Endodermal cell (in vitro differentiated cells): ENCODE results near the gene TMSB10. TPM values are rescaled to one million over a fixed set of nuclear protein-coding genes. Genes with fewer than 3 reads are reported as not detected.
"Not testable (repeated sequence)": the region's sequence is repeated elsewhere in the genome, so short reads cannot be mapped to it uniquely, and the experiment has no call there.

Experiments
- DNase-seq: peaks from one replicate; pipeline ENCODE4 v3.0.0-alpha.2; 2017
- H3K27ac ChIP-seq: 2 replicates; pipeline ENCODE4 v1.5.1; 2013; ENCODE audit warnings: mild to moderate bottlenecking, low read depth, low read length, moderate library complexity
- H3K27me3 ChIP-seq: 2 replicates; pipeline ENCODE4 v1.6.1; 2013; ENCODE audit warnings: mild to moderate bottlenecking, low read length, moderate library complexity; ENCODE audit not compliant: insufficient read depth, control insufficient read depth, poor library complexity, severe bottlenecking
- H3K36me3 ChIP-seq: 2 replicates; pipeline ENCODE4 v1.7.0; 2013; ENCODE audit warnings: mild to moderate bottlenecking, low read length, moderate library complexity; ENCODE audit not compliant: control insufficient read depth, insufficient read depth
- H3K4me1 ChIP-seq: one replicate; pipeline ENCODE4 v1.7.0; 2013; ENCODE audit warnings: low read length; ENCODE audit not compliant: control insufficient read depth, insufficient read depth
- H3K4me3 ChIP-seq: 2 replicates; pipeline ENCODE4 v1.5.1; 2013; ENCODE audit warnings: mild to moderate bottlenecking, low read length, moderate library complexity
- H3K9ac ChIP-seq: 2 replicates; pipeline ENCODE4 v1.6.1; 2013; ENCODE audit warnings: mild to moderate bottlenecking, low read length, moderate library complexity; ENCODE audit not compliant: poor library complexity, severe bottlenecking; ENCODE audit errors: extremely low read depth
- H3K9me3 ChIP-seq: 2 replicates; pipeline ENCODE4 v1.6.1; 2013; ENCODE audit warnings: mild to moderate bottlenecking, low read length, moderate library complexity; ENCODE audit not compliant: control insufficient read depth
- H3K27ac Mint-ChIP-seq: 2 replicates; pipeline ENCODE4 v1.8.0; 2020; ENCODE audit warnings: mixed read lengths
- H3K27me3 Mint-ChIP-seq: 2 replicates; pipeline ENCODE4 v1.8.0; 2021; ENCODE audit warnings: mild to moderate bottlenecking, mixed read lengths; ENCODE audit not compliant: insufficient read depth
- H3K36me3 Mint-ChIP-seq: 2 replicates; pipeline ENCODE4 v1.8.0; 2020; ENCODE audit warnings: low read depth, mixed read lengths
- H3K4me1 Mint-ChIP-seq: 2 replicates; pipeline ENCODE4 v1.8.0; 2020; ENCODE audit warnings: mixed read lengths
- H3K4me3 Mint-ChIP-seq: 2 replicates; pipeline ENCODE4 v1.8.0; 2020; ENCODE audit warnings: mild to moderate bottlenecking, moderate library complexity, mixed read lengths
- H3K9me3 Mint-ChIP-seq: 2 replicates; pipeline ENCODE4 v1.8.0; 2020; ENCODE audit warnings: mild to moderate bottlenecking, mixed read lengths
- CTCF ChIP-seq: fragments of 200-600 bp; sonication (generic); conservative IDR thresholded peaks from 2 replicates; pipeline ENCODE4 v1.5.0; 2021; ENCODE audit warnings: antibody characterized with exemption, mild to moderate bottlenecking
- WGBS, 2 experiments: methylation state at CpG; one replicate each; pipeline versions ENCODE4 v1.1.5 to v1.1.7; 2013; ENCODE audit warnings: missing lambda C conversion rate in 2 of 2, mixed read lengths in 1 of 2; ENCODE audit not compliant: insufficient coverage in 1 of 2, insufficient read length in 1 of 2; 5-methylcytosine and 5-hydroxymethylcytosine counted together
- total RNA-seq, 2 donors: library from RNA; stranded (reverse); fragmentation: NEBNext Ultra II Directional in 1 of 2; extraction: Animal tissue kit (Norgen Biotek cat#: 25700) in 1 of 2; gene quantifications; 2 replicates in 1 of 2; 3 replicates in 1 of 2; pipeline ENCODE4 v1.2.1, GENCODE V29; 2021

The TMSB10 gene
- total RNA-seq, 2 donors from 2014 or later, result 2,719 to 2,976 TPM

GRCh38 chr2:84942964-84943421, 37.5 kb downstream of the TMSB10 start:
- Mint-ChIP-seq H3K36me3 (no peaks in the 10 kb centered on the region), H3K9me3 (no peaks in the 10 kb centered on the region), H3K27ac (no peak overlapping the region), H3K4me3 (no peak overlapping the region), H3K27me3 (no peaks in the 10 kb centered on the region), H3K4me1 (peaks cover 7% of the 10 kb centered on the region)
- Histone ChIP-seq H3K27me3 (no peaks in the 10 kb centered on the region), H3K9ac (no peak overlapping the region), H3K9me3 (no peaks in the 10 kb centered on the region), H3K4me1 (no peaks in the 10 kb centered on the region), H3K4me3 (no peak overlapping the region), H3K27ac (no peak overlapping the region), H3K36me3 (no peaks in the 10 kb centered on the region)
- TF ChIP-seq CTCF, result no peak
- 90 to 93% methylated on average over 3 to 4 of the region's 4 CpGs for WGBS, 2 experiments
- no peak for DNase-seq

- no peaks in the 10 kb centered on the region for H3K27me3 Mint-ChIP-seq
- WGBS, 2 experiments, result 93 to 100% methylated on average over 3 to 7 of the region's 7 CpGs
- H3K36me3 Mint-ChIP-seq, result no peaks in the 10 kb centered on the region
- no peaks in the 10 kb centered on the region for H3K9me3 Mint-ChIP-seq
- Histone ChIP-seq H3K27ac (no peak overlapping the region), H3K9me3 (no peaks in the 10 kb centered on the region), H3K4me1 (no peaks in the 10 kb centered on the region), H3K27me3 (no peaks in the 10 kb centered on the region), H3K9ac (no peak overlapping the region), H3K4me3 (no peak overlapping the region), H3K36me3 (no peaks in the 10 kb centered on the region)
- no peak for TF ChIP-seq CTCF
- peaks cover 7% of the 10 kb centered on the region for H3K4me1 Mint-ChIP-seq
- no peak for DNase-seq
- no peak overlapping the region for H3K4me3 Mint-ChIP-seq
- no peak overlapping the region for H3K27ac Mint-ChIP-seq
Measured at GRCh38 chr2:84944295-84944909, 38.9 kb downstream of the TMSB10 start.

- not testable (repeated sequence) for H3K36me3 ChIP-seq, H3K27ac Mint-ChIP-seq, H3K27me3 Mint-ChIP-seq, H3K9me3 ChIP-seq, H3K4me3 Mint-ChIP-seq, H3K4me1 Mint-ChIP-seq, H3K4me3 ChIP-seq, H3K36me3 Mint-ChIP-seq, H3K27me3 ChIP-seq, H3K27ac ChIP-seq, DNase-seq, H3K9me3 Mint-ChIP-seq, H3K9ac ChIP-seq, H3K4me1 ChIP-seq
- 96 to 100% methylated on average over 1 to 2 of the region's 3 CpGs for WGBS, 2 experiments
Measured at GRCh38 chr2:84945838-84946203, 40.4 kb downstream of the TMSB10 start.
